Measurements from ENCODE around the gene NPSR1.

NPSR1 gene

GRCh38 chr7:34662058-34662708, 4.2 kb downstream of the NPSR1 start:
- TF ChIP-seq CTBP1 (IDR thresholded peaks at IDR 0.05; ENCODE audit: borderline replicate concordance), result no peak
- TF ChIP-seq BHLHE40 (IDR thresholded peaks at IDR 0.05; ENCODE audit: borderline replicate concordance), result no peak
- POLR2A ChIA-PET, result no interaction called here
- CTCF ChIA-PET, result no interaction called here
- no peak for DNase-seq (ENCODE audit: extremely low spot score)

- TF ChIP-seq FOXM1 (IDR thresholded peaks at IDR 0.05; ENCODE audit: borderline replicate concordance) (no peak), PKNOX1 (IDR thresholded peaks at IDR 0.05) (no peak), SP1 (IDR thresholded peaks at IDR 0.05) (no peak), TARDBP (IDR thresholded peaks at IDR 0.05) (no peak), SUZ12 (IDR thresholded peaks at IDR 0.05) (no peak), ELF4 (IDR thresholded peaks at IDR 0.05) (no peak), CTBP1 (IDR thresholded peaks at IDR 0.05; ENCODE audit: borderline replicate concordance) (no peak), ARNT (IDR thresholded peaks at IDR 0.05) (no peak), L3MBTL2 (conservative IDR thresholded peaks at IDR 0.05) (no peak), HDGF (IDR thresholded peaks at IDR 0.05; ENCODE audit: borderline replicate concordance) (no peak), ZNF384 (IDR thresholded peaks at IDR 0.05) (no peak), NFRKB (IDR thresholded peaks at IDR 0.05) (no peak), LEF1 (IDR thresholded peaks at IDR 0.05; ENCODE audit: borderline replicate concordance) (no peak), BHLHE40 (IDR thresholded peaks at IDR 0.05; ENCODE audit: borderline replicate concordance) (no peak)
- CTCF ChIA-PET, result no interaction called here
- POLR2A ChIA-PET, result no interaction called here
- DNase-seq (ENCODE audit: extremely low spot score), result no peak
Observed at GRCh38 chr7:34664755-34665154, 6.7 kb downstream of the NPSR1 start.

- TF ChIP-seq ELF4 (IDR thresholded peaks at IDR 0.05) (no peak), FOXM1 (IDR thresholded peaks at IDR 0.05; ENCODE audit: borderline replicate concordance) (no peak), L3MBTL2 (conservative IDR thresholded peaks at IDR 0.05) (no peak)
- ChIA-PET POLR2A (no interaction called here), CTCF (no interaction called here)
- DNase-seq (ENCODE audit: extremely low spot score), result no peak
Observed at GRCh38 chr7:34672430-34672829, 14.4 kb downstream of the NPSR1 start.

GRCh38 chr7:34673066-34673465, 15.0 kb downstream of the NPSR1 start:
- TF ChIP-seq FOXK2 (IDR thresholded peaks at IDR 0.05) (no peak), CTBP1 (IDR thresholded peaks at IDR 0.05; ENCODE audit: borderline replicate concordance) (no peak), FOXA1 (IDR thresholded peaks at IDR 0.05) (no peak), ELF4 (IDR thresholded peaks at IDR 0.05) (no peak), FOXM1 (IDR thresholded peaks at IDR 0.05; ENCODE audit: borderline replicate concordance) (no peak), ARNT (IDR thresholded peaks at IDR 0.05) (no peak), TARDBP (IDR thresholded peaks at IDR 0.05) (no peak), BHLHE40 (IDR thresholded peaks at IDR 0.05; ENCODE audit: borderline replicate concordance) (no peak), NFRKB (IDR thresholded peaks at IDR 0.05) (no peak)
- no peak for DNase-seq (ENCODE audit: extremely low spot score)
- CTCF ChIA-PET, result no interaction called here
- POLR2A ChIA-PET, result no interaction called here

- peak; percentile 32 for DNase-seq (ENCODE audit: extremely low spot score)
- ChIA-PET CTCF (no interaction called here), POLR2A (no interaction called here)
- no peak for TF ChIP-seq LEF1 (IDR thresholded peaks at IDR 0.05; ENCODE audit: borderline replicate concordance)
- no peak for TF ChIP-seq ELF4 (IDR thresholded peaks at IDR 0.05)
- TF ChIP-seq SP1 (IDR thresholded peaks at IDR 0.05), result no peak
- no peak for TF ChIP-seq BHLHE40 (IDR thresholded peaks at IDR 0.05; ENCODE audit: borderline replicate concordance)
- TF ChIP-seq FOXM1 (IDR thresholded peaks at IDR 0.05; ENCODE audit: borderline replicate concordance), result no peak
- TF ChIP-seq ARNT (IDR thresholded peaks at IDR 0.05), result no peak
- no peak for TF ChIP-seq NFRKB (IDR thresholded peaks at IDR 0.05)
- TF ChIP-seq FOXA1 (IDR thresholded peaks at IDR 0.05), result no peak
- TF ChIP-seq L3MBTL2 (conservative IDR thresholded peaks at IDR 0.05), result no peak
Observed at GRCh38 chr7:34675749-34676374, 17.8 kb downstream of the NPSR1 start.

- ChIA-PET POLR2A (no interaction called here), CTCF (no interaction called here)
- DNase-seq (ENCODE audit: extremely low spot score), result no peak
- no peak for TF ChIP-seq ELF4 (IDR thresholded peaks at IDR 0.05)
- TF ChIP-seq SP1 (IDR thresholded peaks at IDR 0.05), result no peak
- no peak for TF ChIP-seq CTBP1 (IDR thresholded peaks at IDR 0.05; ENCODE audit: borderline replicate concordance)
- no peak for TF ChIP-seq SUZ12 (IDR thresholded peaks at IDR 0.05)
Observed at GRCh38 chr7:34677491-34677890, 19.5 kb downstream of the NPSR1 start.

GRCh38 chr7:34687529-34687928, 29.5 kb downstream of the NPSR1 start:
- CTCF ChIA-PET, result no interaction called here
- POLR2A ChIA-PET, result no interaction called here
- no peak for DNase-seq (ENCODE audit: extremely low spot score)
- TF ChIP-seq SUZ12 (IDR thresholded peaks at IDR 0.05), result no peak
- no peak for TF ChIP-seq HDGF (IDR thresholded peaks at IDR 0.05; ENCODE audit: borderline replicate concordance)
- no peak for TF ChIP-seq FOXM1 (IDR thresholded peaks at IDR 0.05; ENCODE audit: borderline replicate concordance)
- no peak for TF ChIP-seq FOXK2 (IDR thresholded peaks at IDR 0.05)
- no peak for TF ChIP-seq PKNOX1 (IDR thresholded peaks at IDR 0.05)

- ChIA-PET POLR2A (no interaction called here), CTCF (interaction anchor here (0.6 kb wide), 1 partner anchor 154 kb away, joined by 4 read pairs; no protein-coding TSS in a partner anchor)
- TF ChIP-seq CTBP1 (IDR thresholded peaks at IDR 0.05; ENCODE audit: borderline replicate concordance) (no peak), PKNOX1 (IDR thresholded peaks at IDR 0.05) (no peak), L3MBTL2 (conservative IDR thresholded peaks at IDR 0.05) (no peak), FOXA1 (IDR thresholded peaks at IDR 0.05) (no peak), SP1 (IDR thresholded peaks at IDR 0.05) (no peak), HDGF (IDR thresholded peaks at IDR 0.05; ENCODE audit: borderline replicate concordance) (no peak), SUZ12 (IDR thresholded peaks at IDR 0.05) (no peak), TARDBP (IDR thresholded peaks at IDR 0.05) (no peak), LEF1 (IDR thresholded peaks at IDR 0.05; ENCODE audit: borderline replicate concordance) (no peak), FOXM1 (IDR thresholded peaks at IDR 0.05; ENCODE audit: borderline replicate concordance) (no peak), BHLHE40 (IDR thresholded peaks at IDR 0.05; ENCODE audit: borderline replicate concordance) (no peak), ELF4 (IDR thresholded peaks at IDR 0.05) (no peak), ZNF384 (IDR thresholded peaks at IDR 0.05) (no peak), FOXK2 (IDR thresholded peaks at IDR 0.05) (no peak), NFRKB (IDR thresholded peaks at IDR 0.05) (no peak), ARNT (IDR thresholded peaks at IDR 0.05) (no peak)
- DNase-seq (ENCODE audit: extremely low spot score), result no peak
Observed at GRCh38 chr7:34696415-34696814, 38.4 kb downstream of the NPSR1 start.
